ENCODE results near the gene KRTAP3-1. TPM values are rescaled to one million over a fixed set of nuclear protein-coding genes. Genes with fewer than 3 reads are reported as not detected.
"Not testable (repeated sequence)": the region's sequence is repeated elsewhere in the genome, so short reads cannot be mapped to it uniquely, and the experiment has no call there.

The KRTAP3-1 gene
- total RNA-seq, 1 experiment from 2014 or later: 1.6 TPM

GRCh38 chr17:41048441-41048840, 39.5 kb upstream of the KRTAP3-1 start:
- H3K9me3 ChIP-seq (ENCODE audit: low read length): no peaks in the 10 kb centered on the region
- CTCF ChIA-PET: no interaction called here
- peaks cover 15% of the 10 kb centered on the region for H3K4me1 ChIP-seq (ENCODE audit: insufficient read depth, low read length)
- no TSS peak for BruUV-seq (replicated peaks)
- DNase-seq (peak; percentile 78), ATAC-seq (peak; percentile 72)
- no peaks in the 10 kb centered on the region for H4K20me1 ChIP-seq (ENCODE audit: low read length)
- H3K79me2 ChIP-seq (ENCODE audit: low read length): no peaks in the 10 kb centered on the region
- TF ChIP-seq CTCF (conservative IDR thresholded peaks at IDR 0.05; ENCODE audit: low read depth, low read length) (no peak), EZH2phosphoT487 (IDR thresholded peaks at IDR 0.05; ENCODE audit: borderline replicate concordance, low read length) (no peak), EZH2 (IDR thresholded peaks at IDR 0.05; ENCODE audit: low read length, unreplicated experiment) (no peak)
- H3K9me2 ChIP-seq (replicated peaks; ENCODE audit: low read length): no peaks in the 10 kb centered on the region
- peak overlapping the region; percentile 10; the same call in 1 of the 2 replicates for H3K9ac ChIP-seq (ENCODE audit: low read length)
- H3K27me3 ChIP-seq (ENCODE audit: low read length): no peaks in the 10 kb centered on the region
- H3F3A ChIP-seq (ENCODE audit: low read length, unreplicated experiment): peaks cover 5% of the 10 kb centered on the region
- H3K27ac ChIP-seq (ENCODE audit: low read length): peak overlapping the region; percentile 80
- peak overlapping the region; percentile 47 for H3K4me3 ChIP-seq (ENCODE audit: low read length)
- intact Hi-C loops (cut with micrococcal nuclease): no loop called here
- H2AFZ ChIP-seq (ENCODE audit: low read length): peak overlapping the region; percentile 53; the same call in 1 of the 2 replicates
- H3K36me3 ChIP-seq (ENCODE audit: low read depth, low read length): no peaks in the 10 kb centered on the region
- POLR2A ChIA-PET (ENCODE audit: unreplicated experiment): no interaction called here
- peak overlapping the region; percentile 76 for H3K4me2 ChIP-seq (ENCODE audit: low read length)

DNA sequence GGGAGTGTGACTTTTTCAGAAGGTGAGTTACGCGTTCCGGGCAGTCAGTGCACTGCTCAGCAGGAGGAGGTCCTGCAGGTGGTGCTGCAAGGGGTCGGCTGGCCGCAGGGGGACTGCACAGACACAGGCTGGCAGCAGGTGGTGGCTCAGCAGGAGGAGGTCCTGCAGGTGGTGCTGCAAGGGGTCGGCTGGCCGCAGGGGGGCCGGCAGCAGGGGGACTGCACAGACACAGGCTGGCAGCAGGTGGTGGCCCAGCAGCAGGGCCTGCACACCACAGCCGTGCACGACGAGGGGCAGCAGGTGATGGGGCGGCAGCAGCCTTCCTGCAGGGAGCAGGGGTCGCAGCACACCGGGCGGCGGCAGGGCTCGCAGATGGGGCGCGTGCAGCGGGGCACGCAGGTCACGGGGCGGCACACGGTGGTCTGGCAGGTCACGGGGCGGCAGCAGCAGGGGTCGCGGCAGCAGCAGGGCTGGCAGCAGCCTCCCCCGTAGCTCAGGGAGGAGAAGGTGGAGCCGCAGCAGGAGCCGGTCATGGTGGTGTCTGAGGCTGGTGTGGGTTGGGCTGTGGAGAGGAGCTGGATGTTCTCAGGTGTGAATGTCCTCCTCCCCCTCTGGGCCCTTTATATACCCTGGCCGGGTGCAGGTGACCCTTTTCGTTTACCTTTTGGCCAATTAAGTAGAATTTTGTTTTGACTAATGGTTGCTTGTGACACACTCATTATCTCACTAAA, 38.0 kb upstream of the KRTAP3-1 start, which contains the start of gene KRTAP2-1:
Gene KRTAP2-1 (minus strand): TSS at position 582 of the 731 bp plus-strand sequence. CDS start 49 bp downstream, at position 533.
- CTCF ChIA-PET; DNase-seq; H3K9me2 ChIP-seq (replicated peaks; ENCODE audit: low read length); H3K9me3 ChIP-seq (ENCODE audit: low read length); H3K9ac ChIP-seq (ENCODE audit: low read length); BruUV-seq (replicated peaks); H3K36me3 ChIP-seq (ENCODE audit: low read depth, low read length); H3F3A ChIP-seq (ENCODE audit: low read length, unreplicated experiment); POLR2A ChIA-PET (ENCODE audit: unreplicated experiment); H3K27me3 ChIP-seq (ENCODE audit: low read length); ATAC-seq; intact Hi-C loops (cut with micrococcal nuclease); H2AFZ ChIP-seq (ENCODE audit: low read length); H4K20me1 ChIP-seq (ENCODE audit: low read length); H3K79me2 ChIP-seq (ENCODE audit: low read length); H3K4me3 ChIP-seq (ENCODE audit: low read length): not testable (repeated sequence)
- Histone ChIP-seq H3K27ac (ENCODE audit: low read length) (peak within 1 kb of the TSS; percentile 80), H3K4me1 (ENCODE audit: insufficient read depth, low read length) (peaks cover 15% of the 10 kb centered on the region), H3K4me2 (ENCODE audit: low read length) (peak within 1 kb of the TSS; percentile 76; the same call in 1 of the 2 replicates)

DNA sequence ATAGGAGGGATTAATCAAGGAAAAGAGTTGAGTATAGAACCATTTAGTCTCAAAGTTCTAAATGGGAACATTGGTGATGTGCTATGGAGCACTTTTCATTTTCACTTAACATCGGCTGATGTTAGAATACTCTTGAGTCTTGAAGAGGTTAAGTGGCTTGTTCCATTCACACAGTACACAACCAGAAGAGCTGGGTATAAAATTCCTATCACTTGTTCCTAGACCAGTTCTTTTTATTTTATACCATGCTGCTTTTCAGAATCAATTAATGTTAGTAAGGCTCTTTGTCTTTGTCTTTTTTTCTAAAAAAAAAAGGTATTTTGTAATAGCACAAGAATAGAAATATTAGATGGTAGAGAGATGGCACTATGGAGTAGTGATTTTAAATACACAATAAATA, 34.0 kb upstream of the KRTAP3-1 start:
- DNase-seq (no peak), ATAC-seq (no peak)
- no peaks in the 10 kb centered on the region for H3K79me2 ChIP-seq (ENCODE audit: low read length)
- no peaks in the 10 kb centered on the region for H3K9me3 ChIP-seq (ENCODE audit: low read length)
- H3K27ac ChIP-seq (ENCODE audit: low read length): no peak overlapping the region
- H3K9me2 ChIP-seq (replicated peaks; ENCODE audit: low read length): no peaks in the 10 kb centered on the region
- no peaks in the 10 kb centered on the region for H3F3A ChIP-seq (ENCODE audit: low read length, unreplicated experiment)
- CTCF ChIA-PET: no interaction called here
- no peaks in the 10 kb centered on the region for H4K20me1 ChIP-seq (ENCODE audit: low read length)
- no peak overlapping the region for H3K4me2 ChIP-seq (ENCODE audit: low read length)
- no peaks in the 10 kb centered on the region for H3K36me3 ChIP-seq (ENCODE audit: low read depth, low read length)
- no peak overlapping the region for H2AFZ ChIP-seq (ENCODE audit: low read length)
- H3K9ac ChIP-seq (ENCODE audit: low read length): no peak overlapping the region
- TF ChIP-seq EZH2phosphoT487 (IDR thresholded peaks at IDR 0.05; ENCODE audit: borderline replicate concordance, low read length): no peak
- H3K27me3 ChIP-seq (ENCODE audit: low read length): no peaks in the 10 kb centered on the region
- BruUV-seq (replicated peaks): no TSS peak
- peaks cover 1% of the 10 kb centered on the region for H3K4me1 ChIP-seq (ENCODE audit: insufficient read depth, low read length)
- no peak overlapping the region for H3K4me3 ChIP-seq (ENCODE audit: low read length)
- intact Hi-C loops (cut with micrococcal nuclease): no loop called here
- POLR2A ChIA-PET (ENCODE audit: unreplicated experiment): no interaction called here

DNA sequence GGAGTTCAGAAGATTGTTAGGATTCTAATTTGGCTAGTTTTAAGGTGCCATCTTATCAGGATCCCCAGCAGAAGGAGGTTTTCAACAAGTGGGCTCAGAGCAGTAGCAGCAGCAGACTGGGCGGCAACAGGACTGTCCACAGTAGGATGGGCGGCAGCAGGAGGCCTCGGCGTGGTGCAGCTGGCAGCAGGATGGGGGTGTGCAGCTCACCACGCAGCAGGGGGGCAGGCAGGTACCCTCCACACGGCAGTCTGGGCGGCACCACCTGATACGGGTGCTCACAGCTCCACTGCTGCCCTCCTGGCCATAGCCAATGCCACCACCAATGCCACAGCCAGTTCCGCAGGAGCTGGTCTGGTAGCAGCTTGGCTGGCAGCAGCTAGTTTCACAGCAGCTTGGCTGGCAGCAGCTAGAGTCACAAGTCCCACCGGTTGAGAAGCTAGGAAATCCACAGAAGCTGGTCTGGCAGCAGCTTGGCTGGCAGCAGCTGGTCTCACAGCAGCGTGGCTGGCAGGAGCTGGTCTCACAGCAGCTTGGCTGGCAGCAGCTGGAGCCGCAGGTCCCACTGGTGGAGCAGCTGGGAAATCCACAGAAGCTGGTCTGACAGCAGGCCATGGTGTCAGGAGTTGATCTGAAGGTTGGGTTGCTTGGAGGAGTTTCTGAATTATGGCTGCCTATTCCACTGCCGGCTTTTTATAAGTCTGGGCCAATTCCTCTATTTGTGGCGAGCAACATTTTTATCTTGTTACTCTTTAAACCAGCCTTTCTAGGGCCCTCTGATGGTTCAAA, 32.0 kb upstream of the KRTAP3-1 start, which contains the start of gene KRTAP1-1:
Gene KRTAP1-1 (minus strand): TSS at position 668 of the 789 bp plus-strand sequence. CDS start 53 bp downstream, at position 615.
- DNase-seq; CTCF ChIA-PET; H3F3A ChIP-seq (ENCODE audit: low read length, unreplicated experiment): not testable (repeated sequence)

More for the DNA sequence above, 32.0 kb upstream of the KRTAP3-1 start, which contains the start of gene KRTAP1-1:
- ATAC-seq; H3K9me3 ChIP-seq (ENCODE audit: low read length); H3K4me3 ChIP-seq (ENCODE audit: low read length); H3K36me3 ChIP-seq (ENCODE audit: low read depth, low read length); H3K4me2 ChIP-seq (ENCODE audit: low read length); H4K20me1 ChIP-seq (ENCODE audit: low read length); H3K79me2 ChIP-seq (ENCODE audit: low read length); H3K27ac ChIP-seq (ENCODE audit: low read length); H2AFZ ChIP-seq (ENCODE audit: low read length); H3K9me2 ChIP-seq (replicated peaks; ENCODE audit: low read length); BruUV-seq (replicated peaks); H3K27me3 ChIP-seq (ENCODE audit: low read length); H3K9ac ChIP-seq (ENCODE audit: low read length); POLR2A ChIA-PET (ENCODE audit: unreplicated experiment); H3K4me1 ChIP-seq (ENCODE audit: insufficient read depth, low read length); intact Hi-C loops (cut with micrococcal nuclease): not testable (repeated sequence)
